GM18498 (cell line): ENCODE measurements around the gene KRT72.
"Not testable (repeated sequence)": the region's sequence is repeated elsewhere in the genome, so short reads cannot be mapped to it uniquely, and the experiment has no call there.

ENCODE experiments used
- ATAC-seq: cut with Tn5 transposase; IDR thresholded peaks from one replicate; pipeline ENCODE4 v1.9.1; 2021; ENCODE audit warnings: mild to moderate bottlenecking, moderate library complexity; ENCODE audit not compliant: unreplicated experiment

The KRT72 gene

GRCh38 chr12:52608161-52608560 lies 6.9 kb upstream of the KRT72 start:
- no peak for ATAC-seq

GRCh38 chr12:52607314-52607713 lies 6.1 kb upstream of the KRT72 start:
- ATAC-seq = no peak

GRCh38 chr12:52606581-52607218 lies 5.4 kb upstream of the KRT72 start:
- no peak for ATAC-seq

GRCh38 chr12:52606096-52606495 lies 4.8 kb upstream of the KRT72 start:
- ATAC-seq = no peak

- ATAC-seq = no peak
Measured at GRCh38 chr12:52605542-52605941, 4.3 kb upstream of the KRT72 start.

GRCh38 chr12:52604859-52605258 lies 3.6 kb upstream of the KRT72 start:
- no peak for ATAC-seq

- no peak for ATAC-seq
Measured at GRCh38 chr12:52603314-52603713, 2.1 kb upstream of the KRT72 start.

GRCh38 chr12:52602552-52602951 lies 1.3 kb upstream of the KRT72 start:
- no peak for ATAC-seq

GRCh38 chr12:52601671-52602070 lies 408 bp upstream of the KRT72 start:
- no peak for ATAC-seq

GRCh38 chr12:52600475-52600874 lies 788 bp downstream of the KRT72 start:
- no peak for ATAC-seq

- no peak for ATAC-seq
Measured at GRCh38 chr12:52600071-52600470, 1.2 kb downstream of the KRT72 start.

- no peak for ATAC-seq
Measured at GRCh38 chr12:52598966-52599365, 2.3 kb downstream of the KRT72 start.

GRCh38 chr12:52594237-52594636 lies 7.0 kb downstream of the KRT72 start:
- not testable (repeated sequence) for ATAC-seq

- ATAC-seq = no peak
Measured at GRCh38 chr12:52591521-52591920, 9.7 kb downstream of the KRT72 start.

- no peak for ATAC-seq
Measured at GRCh38 chr12:52590021-52590420, 11.2 kb downstream of the KRT72 start.

- no peak for ATAC-seq
Measured at GRCh38 chr12:52587563-52587962, 13.7 kb downstream of the KRT72 start.

GRCh38 chr12:52585946-52586345 lies 15.3 kb downstream of the KRT72 start:
- ATAC-seq = no peak

- ATAC-seq = no peak
Measured at GRCh38 chr12:52585066-52585465, 16.2 kb downstream of the KRT72 start.

- no peak for ATAC-seq
Measured at GRCh38 chr12:52584156-52584682, 17.0 kb downstream of the KRT72 start.

- peak; percentile 48 for ATAC-seq
Measured at GRCh38 chr12:52582971-52583456, 18.2 kb downstream of the KRT72 start.

GRCh38 chr12:52582486-52582885 lies 18.8 kb downstream of the KRT72 start:
- no peak for ATAC-seq

- no peak for ATAC-seq
Measured at GRCh38 chr12:52581481-52581880, 19.8 kb downstream of the KRT72 start.

- ATAC-seq = no peak
Measured at GRCh38 chr12:52581066-52581465, 20.2 kb downstream of the KRT72 start.
